DMS79 treated with DMSO at 0.1 percent for 48 hours (cell line): ENCODE measurements around the gene RASGRF2.
A peak's percentile ranks its signal among the peaks of the same experiment; 100 is the strongest.

Experiments
- DNase-seq: peaks from one replicate; lab custom pipeline; 2025; lab: John Stamatoyannopoulos, UW

The RASGRF2 gene

GRCh38 chr5:81140441-81140840, 180.3 kb downstream of the RASGRF2 start:
- no peak for DNase-seq

- DNase-seq, result no peak
Observed at GRCh38 chr5:81140943-81141342, 180.8 kb downstream of the RASGRF2 start.

GRCh38 chr5:81142108-81142507, 181.9 kb downstream of the RASGRF2 start:
- DNase-seq, result no peak

GRCh38 chr5:81145329-81145935, 185.3 kb downstream of the RASGRF2 start:
- DNase-seq, result no peak

- DNase-seq, result no peak
Observed at GRCh38 chr5:81146031-81146430, 185.9 kb downstream of the RASGRF2 start.

GRCh38 chr5:81147011-81147885, 187.1 kb downstream of the RASGRF2 start:
- no peak for DNase-seq

GRCh38 chr5:81147886-81148571, 187.9 kb downstream of the RASGRF2 start:
- no peak for DNase-seq

- no peak for DNase-seq
Observed at GRCh38 chr5:81151546-81151945, 191.4 kb downstream of the RASGRF2 start.

GRCh38 chr5:81154725-81155124, 194.6 kb downstream of the RASGRF2 start:
- DNase-seq, result no peak

GRCh38 chr5:81156732-81157131, 196.6 kb downstream of the RASGRF2 start:
- no peak for DNase-seq

GRCh38 chr5:81161012-81161601, 200.9 kb downstream of the RASGRF2 start:
- no peak for DNase-seq

- no peak for DNase-seq
Observed at GRCh38 chr5:81162501-81162900, 202.3 kb downstream of the RASGRF2 start.

- DNase-seq, result no peak
Observed at GRCh38 chr5:81163651-81164050, 203.5 kb downstream of the RASGRF2 start.

- DNase-seq, result no peak
Observed at GRCh38 chr5:81164476-81164875, 204.3 kb downstream of the RASGRF2 start.

GRCh38 chr5:81164936-81165335, 204.8 kb downstream of the RASGRF2 start:
- no peak for DNase-seq

- DNase-seq, result peak; percentile 5
Observed at GRCh38 chr5:81165493-81166119, 205.4 kb downstream of the RASGRF2 start.

- no peak for DNase-seq
Observed at GRCh38 chr5:81166430-81166829, 206.3 kb downstream of the RASGRF2 start.

- DNase-seq, result no peak
Observed at GRCh38 chr5:81167078-81167477, 206.9 kb downstream of the RASGRF2 start.

- no peak for DNase-seq
Observed at GRCh38 chr5:81167544-81167943, 207.4 kb downstream of the RASGRF2 start.

GRCh38 chr5:81169924-81170323, 209.8 kb downstream of the RASGRF2 start:
- no peak for DNase-seq

GRCh38 chr5:81171769-81172168, 211.6 kb downstream of the RASGRF2 start:
- DNase-seq, result no peak

GRCh38 chr5:81172710-81173109, 212.5 kb downstream of the RASGRF2 start:
- DNase-seq, result no peak
